Uterus (tissue), 2 donors: ENCODE data around the gene KLF16.
A peak's percentile ranks its signal among the peaks of the same experiment; 100 is the strongest.

Experiments used
- CTCF ChIP-seq, 4 experiments: fragments of 200-600 bp in 2 of 4; fragments of 450-650 bp in 2 of 4; sonication (generic) in 2 of 4; IDR thresholded peaks; one replicate each; pipeline ENCODE4 v1.5.1; 2016 to 2019; ENCODE audit warnings: antibody characterized with exemption in 4 of 4, mild to moderate bottlenecking in 2 of 4, moderate library complexity in 1 of 4
- POLR2A ChIP-seq, 2 donors: fragments of 450-650 bp; IDR thresholded peaks; one replicate each; pipeline ENCODE4 v1.6.1; 2016; ENCODE audit warnings: antibody characterized with exemption in 2 of 2, mild to moderate bottlenecking in 1 of 2, moderate library complexity in 1 of 2

- TF ChIP-seq POLR2A (IDR thresholded peaks at IDR 0.05) (peak; percentile 55 to 92), CTCF (IDR thresholded peaks at IDR 0.05) (peak in 1 of 4 experiments; percentile 31)
Measured at GRCh38 chr19:1905110-1905862, 41.9 kb upstream of the KLF16 start, which contains the start of the genes ADAT3 and SCAMP4.
